Stimulated activated CD8-positive, alpha-beta memory T cell treated with anti-CD3 and anti-CD28 coated beads, Interleukin-2, amount 100 ng/mL, for 1 hour (primary cell): ENCODE data around the gene CCDC138.

Source experiments
- DNase-seq, 2 donors: peaks; one replicate each; pipeline ENCODE4 v3.0.0-alpha.2; 2020; ENCODE audit warnings: low read depth in 2 of 2

Gene CCDC138

DNA sequence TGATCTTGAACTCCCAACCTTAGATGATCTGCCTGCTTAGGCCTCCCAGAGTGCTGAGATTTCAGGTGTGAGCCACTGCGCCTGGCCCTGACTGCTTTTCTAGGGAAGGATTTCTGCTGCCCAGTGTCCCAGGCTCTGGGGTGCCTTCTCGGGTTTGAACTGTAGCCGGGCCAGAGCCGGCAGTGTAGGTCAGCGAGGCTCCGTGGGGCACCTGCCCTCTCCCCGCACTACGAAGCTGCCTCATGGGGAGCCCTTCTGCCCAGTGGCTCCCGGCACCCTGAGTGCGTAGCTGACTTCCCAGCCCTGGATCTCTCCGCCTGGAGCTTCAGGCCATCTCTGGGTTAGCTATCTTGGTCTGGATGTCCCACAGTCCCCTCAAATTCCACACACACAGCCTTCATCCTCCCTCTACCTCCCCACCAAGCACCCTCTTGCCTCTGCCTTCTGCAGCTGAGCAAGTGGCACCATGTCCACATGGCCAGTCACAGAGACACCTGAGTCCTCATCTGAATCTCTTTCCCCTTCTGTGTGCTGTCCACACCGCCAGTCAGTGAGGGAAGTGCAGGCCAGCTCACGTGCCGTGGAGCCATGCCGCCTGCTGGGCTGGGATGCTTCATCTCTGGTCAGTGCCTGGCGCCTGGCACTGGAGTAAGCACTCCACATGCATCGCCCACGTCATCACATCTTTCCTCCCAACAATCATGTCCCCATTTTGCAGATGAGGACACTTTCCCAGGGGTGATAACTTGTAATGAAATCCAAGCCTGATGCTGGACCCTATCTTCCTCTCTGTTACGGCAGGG, 133.2 kb downstream of the CCDC138 start:
- DNase-seq: no peak

DNA sequence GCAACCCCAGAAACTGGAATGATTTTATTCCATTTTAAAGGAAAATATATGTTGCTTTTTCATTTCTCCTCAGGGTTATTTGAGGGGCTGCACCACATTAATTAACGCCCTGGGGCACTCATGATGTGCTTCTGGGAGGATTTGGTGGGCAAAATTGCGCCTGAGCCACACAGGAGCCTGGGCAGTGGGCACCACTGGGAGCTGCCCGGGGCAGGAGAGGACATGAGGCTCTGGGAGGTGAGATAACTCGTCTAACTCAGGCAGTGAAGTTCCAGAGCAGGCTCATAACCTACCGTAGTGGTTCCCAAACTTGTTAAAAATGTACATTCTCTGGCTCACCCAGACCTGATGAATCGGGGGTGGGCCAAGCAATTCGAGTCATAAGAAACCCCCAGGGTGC, 134.1 kb downstream of the CCDC138 start:
- no peak for DNase-seq

DNA sequence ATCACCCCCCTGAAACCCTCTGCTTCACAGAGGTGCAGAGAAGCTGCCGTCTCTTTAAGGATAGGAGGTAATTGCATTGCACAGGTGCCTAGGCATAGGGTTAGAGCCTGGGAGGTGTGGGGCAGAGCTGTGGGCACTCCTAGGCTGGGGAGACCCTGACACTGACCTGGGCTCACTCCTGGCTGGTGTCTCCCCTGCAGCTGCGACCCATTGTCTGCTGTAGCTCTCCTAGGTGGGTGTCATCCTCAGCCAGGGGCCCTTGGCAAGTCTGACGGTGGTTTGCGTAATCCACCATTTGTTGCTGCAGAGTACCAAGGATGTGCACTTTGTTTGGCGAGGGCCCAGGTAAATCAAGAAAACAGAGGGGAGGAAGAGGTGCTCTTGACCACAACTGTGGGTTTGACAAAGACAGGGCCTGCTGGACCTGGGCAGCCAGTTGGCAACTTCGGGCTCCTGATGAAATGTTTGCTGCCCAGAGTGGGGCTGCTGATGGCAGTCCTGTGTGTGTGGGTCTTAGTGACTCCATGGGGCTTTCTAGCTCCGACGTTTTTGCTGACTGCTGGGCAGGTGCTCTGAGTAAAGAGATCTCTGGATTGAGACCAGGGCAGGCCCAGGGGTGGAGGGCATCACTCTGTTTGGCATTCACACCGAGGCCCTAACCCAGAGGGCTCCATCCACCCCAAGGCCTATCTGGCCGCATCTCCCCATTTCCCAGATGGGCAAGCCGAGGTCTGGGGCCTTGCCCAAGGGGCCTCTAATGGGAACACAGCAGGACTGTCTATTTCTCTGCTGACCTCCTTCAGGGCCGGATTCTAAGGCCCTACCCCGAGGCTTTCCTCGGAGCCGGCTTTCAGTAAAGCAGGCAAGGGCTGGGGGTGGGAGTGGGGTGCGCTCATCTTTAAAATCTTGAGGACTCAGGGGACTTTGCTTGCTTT, 134.8 kb downstream of the CCDC138 start:
- DNase-seq: no peak

DNA sequence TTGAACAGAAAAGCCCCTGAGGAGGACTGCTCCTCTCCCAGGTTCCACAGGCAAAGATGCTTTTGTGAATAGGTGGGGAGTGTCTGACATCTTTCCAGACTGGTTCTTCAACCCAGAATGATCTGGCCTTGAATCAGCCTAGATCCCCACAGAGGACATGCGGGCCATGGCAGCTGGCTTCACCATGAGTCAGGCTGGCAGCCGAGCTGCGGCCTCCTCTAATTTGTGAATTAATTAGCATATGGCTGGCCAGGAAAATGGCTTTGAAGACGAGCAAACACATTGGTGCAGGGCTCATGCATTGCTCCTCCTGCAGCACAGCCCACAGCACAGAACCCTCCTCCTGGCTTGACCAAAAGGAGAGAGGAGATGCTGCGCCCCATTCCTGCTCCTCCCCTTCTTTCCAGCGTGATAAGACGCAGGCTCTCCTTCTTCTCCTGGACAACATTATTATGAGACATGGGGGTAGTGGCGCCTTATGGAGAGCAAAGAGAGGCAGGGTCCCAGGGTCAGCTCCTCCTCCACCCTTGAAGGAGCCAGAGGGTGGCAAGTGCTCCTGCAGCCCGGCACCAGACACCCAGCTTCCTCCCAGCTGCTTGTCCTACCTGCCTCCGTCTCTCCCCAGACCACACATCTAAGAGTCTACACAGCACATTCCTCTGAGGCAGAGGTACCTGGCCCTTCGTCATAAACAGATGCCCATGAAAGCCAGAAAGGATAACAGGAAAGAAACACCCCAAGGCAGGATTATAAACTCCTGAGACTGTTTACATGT, 135.8 kb downstream of the CCDC138 start:
- no peak for DNase-seq

DNA sequence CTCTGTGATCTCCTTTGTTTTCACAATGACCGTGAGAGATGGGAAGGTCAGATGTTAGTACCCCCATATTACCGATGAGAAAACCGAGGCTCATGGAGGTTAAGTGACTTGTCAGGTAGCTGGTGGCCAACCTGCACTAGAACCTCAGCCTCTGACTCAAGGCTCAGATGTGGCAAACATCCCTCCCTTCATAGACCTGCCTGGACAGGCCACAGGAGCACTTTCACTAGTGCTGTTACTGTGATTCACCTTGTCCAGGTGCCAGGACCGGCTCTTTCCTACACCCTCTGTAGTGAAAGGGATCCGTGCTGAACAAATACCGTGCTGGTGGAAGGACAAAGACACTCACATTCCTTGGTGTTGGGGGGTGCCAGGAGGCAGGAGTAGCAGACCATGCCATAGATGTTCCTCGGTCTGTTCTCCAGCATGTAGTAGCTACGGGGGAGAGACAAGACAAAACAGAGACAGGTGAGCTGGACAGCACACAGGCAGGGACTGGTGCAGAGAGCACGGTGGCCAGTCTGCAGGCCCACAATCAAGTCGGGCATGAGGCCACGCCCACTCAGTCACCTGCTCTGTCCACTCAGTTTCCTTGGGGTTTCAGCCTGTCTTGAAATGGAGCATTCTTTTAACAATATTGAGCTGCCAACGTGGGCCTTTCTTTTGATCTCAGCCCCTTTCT, 136.6 kb downstream of the CCDC138 start:
- DNase-seq: no peak

DNA sequence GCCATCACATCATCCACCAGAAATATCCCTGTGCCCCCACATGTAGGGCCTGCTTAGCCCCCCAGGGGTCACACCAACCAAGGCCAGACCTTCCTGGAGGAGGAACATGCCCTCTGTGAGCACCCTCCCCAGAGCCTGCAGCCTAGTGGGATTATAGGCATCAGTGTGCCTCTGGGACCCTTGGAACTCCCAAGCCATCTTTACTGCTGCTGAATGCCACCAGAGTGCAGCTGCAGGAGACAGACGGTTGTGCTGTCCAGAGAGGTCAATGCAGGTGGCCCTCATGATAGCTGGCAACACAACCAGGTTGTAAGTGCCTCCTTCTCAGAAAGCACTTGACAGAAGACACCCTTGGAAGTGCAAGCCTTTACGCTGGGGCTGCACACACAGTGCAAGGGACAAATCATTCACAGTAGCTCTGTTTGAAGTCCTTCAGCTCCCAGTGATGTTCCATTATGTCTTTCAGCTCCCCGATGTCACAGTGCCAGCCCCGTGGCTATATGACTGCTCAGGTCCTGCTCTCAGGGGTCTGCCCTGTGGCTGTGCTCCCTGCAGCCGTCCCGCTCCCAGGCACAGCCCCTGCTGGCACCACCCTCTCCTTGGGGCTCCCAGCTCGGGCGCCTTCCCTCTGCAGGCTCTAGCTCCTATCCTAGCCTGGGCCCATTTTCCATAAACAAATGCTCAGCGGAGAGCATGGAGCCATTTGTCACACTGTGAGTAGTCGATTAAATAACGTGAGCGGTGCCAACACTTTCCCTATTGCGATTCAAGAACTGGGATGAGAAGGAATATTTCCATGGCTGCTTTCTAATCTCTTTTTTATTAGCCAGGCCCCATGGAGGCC, 137.4 kb downstream of the CCDC138 start:
- DNase-seq: no peak

DNA sequence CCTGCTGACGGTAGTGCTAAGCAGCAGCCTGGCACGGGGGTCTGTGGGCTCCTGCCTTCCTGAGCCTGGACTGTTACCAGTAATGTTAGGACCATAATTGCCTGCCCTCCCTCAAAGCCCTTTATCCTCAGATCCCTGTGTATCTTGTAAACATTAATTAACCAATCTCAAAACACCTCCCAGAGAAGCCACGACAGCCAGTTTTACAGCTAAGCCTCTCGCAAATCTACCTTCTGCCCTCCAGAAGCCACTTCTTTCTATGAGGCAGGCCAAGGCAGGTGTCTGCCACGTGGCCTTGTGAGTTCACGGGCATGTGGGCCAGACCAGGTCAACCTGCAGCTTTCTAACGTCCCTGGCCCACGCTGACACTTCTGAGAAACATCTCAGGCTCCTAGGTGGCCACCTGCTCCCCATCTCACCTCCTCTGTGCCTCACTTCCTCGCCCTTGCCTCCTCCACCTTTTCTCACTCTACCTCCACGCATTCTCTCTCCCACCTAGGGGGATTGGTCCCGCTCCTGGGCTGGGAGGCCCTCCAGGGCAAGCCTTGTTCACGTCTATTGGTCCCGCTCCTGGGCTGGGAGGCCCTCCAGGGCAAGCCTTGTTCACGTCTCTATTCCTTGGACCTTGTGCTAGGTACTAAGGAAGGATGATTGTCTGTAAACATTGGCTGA, 138.1 kb downstream of the CCDC138 start:
- no peak for DNase-seq

DNA sequence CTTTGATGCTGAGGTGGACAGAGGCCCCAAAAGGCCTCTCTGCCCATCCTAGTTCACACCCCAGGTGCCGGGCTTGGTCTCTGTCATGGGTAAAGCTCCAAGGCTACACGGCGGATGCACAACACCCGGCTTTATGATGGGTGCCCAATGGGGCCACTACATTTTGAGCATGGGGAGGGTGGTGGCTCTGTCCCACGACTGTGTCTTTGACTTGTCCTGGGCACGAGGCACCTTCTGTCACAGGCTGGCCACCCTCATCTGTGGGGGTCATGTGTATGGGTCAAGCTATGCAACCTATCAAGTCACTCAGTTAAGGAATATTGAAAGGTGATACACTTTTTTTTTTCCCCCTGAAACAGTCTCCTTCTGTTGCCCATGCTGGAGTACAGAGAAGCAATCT, 138.7 kb downstream of the CCDC138 start:
- DNase-seq: no peak

DNA sequence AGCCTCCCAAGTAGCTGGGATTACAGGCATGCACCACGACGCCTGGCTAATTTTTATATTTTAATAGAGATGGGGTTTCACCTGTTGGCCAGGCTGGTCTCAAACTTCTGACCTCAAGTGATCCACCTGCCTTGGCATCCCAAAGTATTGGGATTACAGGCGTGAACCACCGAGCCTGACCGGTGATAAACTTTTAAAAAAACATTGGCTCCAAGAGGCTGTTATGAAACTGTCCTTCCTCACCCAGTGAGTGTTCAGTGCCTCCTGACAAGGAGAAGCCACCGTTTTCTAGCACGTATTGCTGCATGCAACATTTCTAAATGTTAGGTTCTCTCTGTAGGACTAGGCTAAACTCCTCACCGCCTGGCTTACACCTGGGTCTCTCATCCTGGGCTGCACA, 139.2 kb downstream of the CCDC138 start:
- no peak for DNase-seq
